Brain microvascular endothelial cell (primary cell): ENCODE results near the gene MYZAP.

Experiments used
- DNase-seq: peaks from one replicate; pipeline ENCODE4 v3.0.0-alpha.2; 2020
- H3K27ac ChIP-seq: fragments of 250-450 bp; sonication (Bioruptor Pico); 2 replicates; pipeline ENCODE4 v1.5.1; 2020; ENCODE audit warnings: mild to moderate bottlenecking, moderate library complexity
- H3K27me3 ChIP-seq: fragments of 250-450 bp; sonication (Bioruptor Pico); replicated peaks from 2 replicates; pipeline ENCODE4 v1.5.1; 2020; ENCODE audit warnings: mild to moderate bottlenecking
- H3K36me3 ChIP-seq: fragments of 250-450 bp; sonication (Bioruptor Pico); replicated peaks from 2 replicates; pipeline ENCODE4 v1.5.1; 2020; ENCODE audit warnings: mild to moderate bottlenecking
- H3K4me3 ChIP-seq: 2 replicates; pipeline ENCODE4 v1.5.1; 2011; ENCODE audit warnings: low read depth, mild to moderate bottlenecking, control low read depth, low read length, moderate library complexity
- CTCF ChIP-seq: IDR thresholded peaks from 2 replicates; pipeline ENCODE4 v1.5.1; 2011; ENCODE audit warnings: low read depth, mild to moderate bottlenecking, moderate library complexity, low read length, control low read depth, inconsistent platforms; ENCODE audit errors: missing control alignments
- in situ Hi-C: cut with HindIII; loops from 2 replicates; pipeline ENCODE4 v1.10.0; 2017; ENCODE audit warnings: low sequenced_read_pairs, low pct_ligation_motif_present

Gene MYZAP

DNA sequence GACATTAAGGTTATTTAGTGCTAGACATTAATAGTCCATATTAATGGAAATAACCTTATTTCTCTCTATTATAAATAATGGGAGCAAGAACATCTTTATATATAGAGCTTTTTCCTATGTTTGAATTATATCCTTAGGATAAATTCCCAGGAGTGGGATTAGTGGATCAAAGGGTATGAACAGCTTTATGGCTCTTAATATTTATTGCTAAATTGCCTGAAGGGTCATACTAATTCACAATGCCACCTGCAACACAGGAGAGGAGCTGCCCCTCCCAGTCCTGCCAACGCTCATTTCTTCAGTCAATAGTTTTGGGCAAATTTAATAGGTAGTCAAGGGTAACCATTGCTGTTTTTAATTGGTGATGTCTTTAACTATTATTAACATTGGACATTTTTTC lies 65.9 kb downstream of the MYZAP start:
- in situ Hi-C loops, result no loop called here
- DNase-seq, result no peak
- no peaks in the 10 kb centered on the region for H3K27me3 ChIP-seq
- H3K4me3 ChIP-seq, result no peak overlapping the region
- TF ChIP-seq CTCF, result no peak
- H3K27ac ChIP-seq, result no peak overlapping the region
- no peaks in the 10 kb centered on the region for H3K36me3 ChIP-seq

DNA sequence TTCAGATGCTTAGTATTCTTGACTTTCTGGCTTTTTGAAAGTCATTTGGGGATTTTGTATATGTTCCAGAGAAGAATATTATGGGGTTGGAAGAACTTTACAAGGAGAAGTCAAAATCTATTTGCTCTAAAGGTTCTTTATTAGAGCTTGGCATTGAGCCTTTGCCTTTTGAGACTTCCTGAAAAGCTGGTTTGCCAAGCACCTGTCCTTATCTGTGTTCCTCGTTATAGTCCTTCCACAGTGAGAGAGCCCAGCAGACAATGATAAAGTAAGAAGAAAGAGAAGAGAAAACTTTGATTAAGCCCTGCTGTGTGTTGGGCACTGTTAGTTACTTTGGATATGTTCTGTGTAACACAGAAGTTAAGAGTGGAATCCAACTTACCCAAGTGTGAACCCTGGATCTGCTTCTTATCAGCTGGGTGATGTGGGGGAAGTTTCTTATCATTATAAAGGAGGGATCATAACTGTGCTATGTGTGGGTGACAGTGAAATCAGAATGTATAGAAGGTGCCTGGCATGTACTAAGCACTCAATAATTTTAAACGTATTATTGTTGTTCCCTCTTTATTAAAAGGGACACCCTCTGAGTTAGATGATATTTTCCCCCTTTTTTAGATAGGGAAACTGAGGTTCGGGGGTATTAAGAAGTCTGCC lies 70.5 kb downstream of the MYZAP start:
- TF ChIP-seq CTCF, result no peak
- in situ Hi-C loops, result no loop called here
- Histone ChIP-seq H3K36me3 (no peaks in the 10 kb centered on the region), H3K27me3 (no peaks in the 10 kb centered on the region), H3K27ac (no peak overlapping the region), H3K4me3 (no peak overlapping the region)
- DNase-seq, result no peak

DNA sequence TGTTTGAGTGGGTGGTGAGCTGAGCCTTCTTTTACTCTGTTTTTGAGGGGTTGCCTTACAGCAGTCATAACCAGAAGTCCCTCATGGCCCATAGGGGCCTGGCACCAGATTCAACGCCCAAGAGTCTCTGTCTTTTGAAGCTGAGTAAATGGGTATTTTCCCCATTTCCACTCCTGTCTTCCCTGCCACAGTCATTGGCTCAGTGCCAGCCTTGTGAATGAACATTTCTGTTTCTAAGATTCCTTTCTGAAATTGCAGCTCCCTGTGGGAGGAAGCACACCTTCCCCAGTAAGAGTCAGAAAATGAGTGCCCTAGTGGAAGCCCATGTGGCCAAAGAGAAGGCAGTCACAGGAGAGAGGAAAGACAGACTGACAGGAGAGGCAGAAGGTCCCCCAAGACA lies 71.1 kb downstream of the MYZAP start:
- Histone ChIP-seq H3K27ac (no peak overlapping the region), H3K4me3 (no peak overlapping the region), H3K36me3 (no peaks in the 10 kb centered on the region), H3K27me3 (no peaks in the 10 kb centered on the region)
- in situ Hi-C loops, result no loop called here
- no peak for TF ChIP-seq CTCF
- no peak for DNase-seq

- DNase-seq, result no peak
- in situ Hi-C loops, result no loop called here
- Histone ChIP-seq H3K36me3 (no peaks in the 10 kb centered on the region), H3K27ac (no peak overlapping the region), H3K4me3 (no peak overlapping the region), H3K27me3 (no peaks in the 10 kb centered on the region)
- TF ChIP-seq CTCF, result no peak
Observed at GRCh38 chr15:57663262-57663661, 71.6 kb downstream of the MYZAP start.

DNA sequence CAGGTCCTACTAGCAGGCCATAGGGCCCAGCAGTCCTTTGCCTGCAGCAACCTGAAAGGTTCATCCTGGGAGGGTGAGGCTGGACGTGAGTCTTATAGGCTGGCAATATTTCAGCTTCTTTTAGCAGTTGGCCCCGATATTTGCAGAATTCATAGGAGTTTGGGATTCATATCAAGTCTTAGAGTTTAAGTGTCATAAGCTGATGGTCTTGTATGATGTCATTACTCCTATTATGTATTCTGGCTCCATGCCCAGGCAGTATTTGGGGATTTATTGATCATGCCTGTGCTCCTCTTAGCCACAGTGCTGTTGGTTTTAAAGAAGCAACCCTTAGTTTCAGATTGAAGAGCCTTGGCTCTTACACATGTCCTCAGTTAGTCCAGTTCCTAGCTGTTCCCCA lies 73.5 kb downstream of the MYZAP start:
- no peak for TF ChIP-seq CTCF
- in situ Hi-C loops, result no loop called here
- DNase-seq, result no peak
- no peak overlapping the region for H3K27ac ChIP-seq
- no peaks in the 10 kb centered on the region for H3K36me3 ChIP-seq
- no peaks in the 10 kb centered on the region for H3K27me3 ChIP-seq
- H3K4me3 ChIP-seq, result no peak overlapping the region

- Histone ChIP-seq H3K4me3 (no peak overlapping the region), H3K27ac (no peak overlapping the region), H3K36me3 (no peaks in the 10 kb centered on the region), H3K27me3 (no peaks in the 10 kb centered on the region)
- no peak for TF ChIP-seq CTCF
- in situ Hi-C loops, result no loop called here
- no peak for DNase-seq
Observed at GRCh38 chr15:57665939-57666338, 74.2 kb downstream of the MYZAP start.
